GM12892 (cell line): ENCODE results near the gene ZNF626. TPM values are rescaled to one million over a fixed set of nuclear protein-coding genes. Genes with fewer than 3 reads are reported as not detected.
"Not testable (repeated sequence)": the region's sequence is repeated elsewhere in the genome, so short reads cannot be mapped to it uniquely, and the experiment has no call there.

Source experiments
- DNase-seq: peaks from one replicate; pipeline ENCODE4 v3.0.0; 2011; ENCODE audit not compliant: insufficient read length
- FAIRE-seq: peaks from 2 replicates; lab custom pipeline; 2011; peaks lifted over from hg19 to GRCh38; lab: Jason Lieb, UNC
- POLR2A ChIP-seq: IDR thresholded peaks from 2 replicates; pipeline ENCODE4 v1.6.1; 2011; ENCODE audit warnings: low read depth, low read length, control low read depth
- POLR2AphosphoS5 ChIP-seq: IDR thresholded peaks from 2 replicates; pipeline ENCODE4 v1.6.1; 2011; ENCODE audit warnings: low read depth, low read length, control low read depth
- TAF1 ChIP-seq: IDR thresholded peaks from 2 replicates; pipeline ENCODE4 v1.6.1; 2011; ENCODE audit warnings: low read depth, mild to moderate bottlenecking, control low read depth, low read length, borderline replicate concordance
- polyA plus RNA-seq: library from polyadenylated mRNA; unstranded; fragments of >200 nt; gene quantifications from one replicate; pipeline ENCODE4 v1.2.1, GENCODE V29; 2012; ENCODE audit warnings: missing spikeins, inconsistent platforms; ENCODE audit not compliant: missing spikeins

The ZNF626 gene
- 0.72 TPM for polyA plus RNA-seq

DNA sequence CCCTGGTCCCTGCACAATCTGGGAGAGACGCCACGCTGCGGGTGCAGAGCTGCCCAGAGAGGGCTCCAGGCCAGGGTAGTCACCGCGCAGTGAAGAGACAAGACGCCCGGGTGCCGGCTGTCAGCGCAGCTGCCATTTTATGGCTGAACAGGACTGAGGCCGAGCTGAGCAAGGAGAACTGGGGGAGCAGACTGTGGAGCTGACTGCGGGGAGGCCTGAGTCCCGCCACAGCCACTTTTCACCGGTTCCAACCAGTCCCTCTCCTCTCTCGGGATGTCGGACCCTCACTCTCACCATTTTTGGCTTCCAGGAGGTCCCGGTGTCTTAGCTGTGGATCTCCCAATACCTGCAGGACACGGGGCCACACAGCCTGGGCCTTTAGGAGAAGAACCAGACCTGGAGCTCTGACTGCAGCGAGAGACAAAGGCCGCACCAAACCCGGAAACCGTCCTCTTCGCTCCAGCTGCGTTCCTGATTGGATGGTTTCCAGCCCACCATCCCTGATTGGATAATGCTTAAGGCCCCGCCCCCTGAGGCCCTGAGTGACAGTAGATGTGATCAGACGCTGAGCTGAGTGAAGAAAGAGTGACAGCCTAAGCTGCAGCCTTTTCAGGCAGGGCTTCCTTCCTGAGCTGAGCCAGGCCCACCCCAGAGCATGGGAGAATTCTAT is at the start of gene ZNF626:
Gene ZNF626, minus strand, starts transcription at position 422 of the 670 bp plus-strand sequence. Its CDS starts 125 bp downstream, at position 297.
- DNase-seq: peak; percentile 21

DNA sequence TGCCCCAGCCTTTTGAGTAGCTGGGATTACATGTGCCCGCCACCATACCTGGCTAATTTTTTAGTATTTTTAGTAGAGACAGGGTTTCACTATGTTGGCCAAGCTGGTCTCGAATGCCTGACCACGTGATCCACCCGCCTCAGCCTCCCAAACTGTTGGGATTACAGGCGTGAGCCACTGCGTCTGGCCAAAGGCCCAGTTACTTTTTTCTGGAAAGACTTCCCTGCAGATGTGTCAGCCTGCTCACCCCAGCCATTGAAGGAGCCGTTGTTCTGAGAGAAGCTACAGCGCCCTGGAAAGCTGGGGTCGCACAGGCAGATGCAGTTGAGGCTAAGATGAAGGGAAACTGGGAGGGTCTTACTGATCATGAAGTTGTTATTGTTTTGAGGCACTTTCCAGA is 7.9 kb upstream of the ZNF626 start:
- no peak for TF ChIP-seq TAF1
- TF ChIP-seq POLR2A: no peak
- no peak for TF ChIP-seq POLR2AphosphoS5
- FAIRE-seq (no peak), DNase-seq (no peak)

More for the DNA sequence above, at the start of gene ZNF626:
- no peak for TF ChIP-seq POLR2A
- no peak for TF ChIP-seq TAF1
- no peak for TF ChIP-seq POLR2AphosphoS5
- no peak for FAIRE-seq

DNA sequence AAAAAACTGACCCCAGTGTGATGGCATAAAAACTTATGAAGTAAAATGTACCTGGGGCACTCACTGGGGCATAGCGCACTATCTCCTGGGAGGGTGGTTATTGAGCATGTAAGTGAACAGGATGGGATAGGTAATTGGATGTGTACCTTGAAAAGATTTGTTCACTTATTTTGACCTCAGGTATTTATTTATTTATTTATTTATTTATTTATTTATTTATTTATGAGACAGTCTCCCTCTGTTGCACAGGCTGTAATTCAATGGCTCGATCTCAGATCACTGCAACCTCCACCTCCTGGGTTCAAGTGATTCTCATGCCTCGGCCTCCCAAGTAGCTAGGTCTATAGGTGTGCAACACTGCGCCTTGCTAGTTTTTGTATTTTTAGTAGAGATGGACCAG is 5.9 kb upstream of the ZNF626 start:
- FAIRE-seq (no peak), DNase-seq (no peak)
- TF ChIP-seq POLR2A (no peak), POLR2AphosphoS5 (no peak), TAF1 (no peak)

DNA sequence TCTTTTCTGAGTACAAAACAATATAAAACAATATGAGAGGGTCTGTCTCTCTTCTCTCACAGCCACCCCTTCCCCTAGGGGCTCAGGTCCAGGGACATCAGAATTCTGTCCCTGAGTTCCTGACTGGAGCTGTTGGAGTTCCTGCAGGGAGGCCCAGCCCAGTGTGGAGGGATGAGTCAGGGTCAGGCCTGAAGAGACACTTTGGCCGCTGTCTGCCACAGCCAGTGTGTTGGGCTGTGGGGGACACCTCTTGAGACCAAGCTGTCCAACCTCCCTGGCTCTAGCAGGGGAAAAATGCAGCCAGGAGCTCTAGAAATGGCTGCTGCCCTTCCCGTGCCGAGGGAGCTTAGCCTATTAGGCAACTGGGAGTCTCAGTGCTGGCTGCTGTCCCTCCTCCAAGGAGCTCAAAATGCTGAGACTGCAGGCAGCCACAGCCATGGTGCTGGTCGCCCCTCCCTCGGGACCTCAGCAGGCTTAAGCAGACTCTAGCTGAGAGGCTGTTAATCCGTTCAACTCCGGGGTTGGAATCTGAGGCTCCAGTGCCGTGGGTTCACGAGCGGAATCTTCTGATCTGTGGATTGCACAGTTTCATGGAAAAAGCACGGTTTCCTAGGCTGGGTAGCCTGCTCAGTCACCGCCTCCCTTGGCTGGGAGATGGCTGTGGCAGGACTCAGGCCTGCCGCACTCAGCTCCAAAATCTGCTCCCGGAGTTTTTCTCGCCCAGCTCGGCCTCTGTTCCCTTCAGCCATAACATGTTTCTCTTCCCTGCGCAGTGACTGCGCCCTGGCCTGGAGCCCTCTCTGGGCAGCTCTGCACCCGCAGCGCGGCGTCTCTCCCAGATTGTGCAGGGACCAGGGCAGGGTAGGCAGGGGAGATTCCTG is 3.8 kb upstream of the ZNF626 start:
- FAIRE-seq (no peak), DNase-seq (no peak)
- TF ChIP-seq TAF1 (no peak), POLR2A (no peak), POLR2AphosphoS5 (no peak)

DNA sequence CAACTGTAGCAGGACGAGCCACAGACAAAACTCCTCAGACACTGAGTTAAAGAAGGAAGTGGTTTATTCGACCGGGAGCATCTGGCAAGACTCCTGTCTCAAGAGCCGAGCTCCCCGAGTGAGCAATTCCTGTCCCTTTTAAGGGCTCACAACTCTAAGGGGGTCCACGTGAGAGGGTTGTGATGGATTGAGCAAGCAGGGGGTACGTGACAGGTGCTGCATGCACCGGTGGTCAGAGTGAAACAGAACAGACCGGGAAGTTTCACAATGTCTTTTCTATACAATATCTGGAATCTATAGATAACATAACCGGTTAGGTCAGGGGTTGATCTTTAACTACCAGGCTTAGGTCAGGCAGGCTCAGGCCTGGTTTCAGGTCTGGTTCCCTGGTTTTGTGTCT is 3.1 kb upstream of the ZNF626 start:
- not testable (repeated sequence) for FAIRE-seq, DNase-seq

DNA sequence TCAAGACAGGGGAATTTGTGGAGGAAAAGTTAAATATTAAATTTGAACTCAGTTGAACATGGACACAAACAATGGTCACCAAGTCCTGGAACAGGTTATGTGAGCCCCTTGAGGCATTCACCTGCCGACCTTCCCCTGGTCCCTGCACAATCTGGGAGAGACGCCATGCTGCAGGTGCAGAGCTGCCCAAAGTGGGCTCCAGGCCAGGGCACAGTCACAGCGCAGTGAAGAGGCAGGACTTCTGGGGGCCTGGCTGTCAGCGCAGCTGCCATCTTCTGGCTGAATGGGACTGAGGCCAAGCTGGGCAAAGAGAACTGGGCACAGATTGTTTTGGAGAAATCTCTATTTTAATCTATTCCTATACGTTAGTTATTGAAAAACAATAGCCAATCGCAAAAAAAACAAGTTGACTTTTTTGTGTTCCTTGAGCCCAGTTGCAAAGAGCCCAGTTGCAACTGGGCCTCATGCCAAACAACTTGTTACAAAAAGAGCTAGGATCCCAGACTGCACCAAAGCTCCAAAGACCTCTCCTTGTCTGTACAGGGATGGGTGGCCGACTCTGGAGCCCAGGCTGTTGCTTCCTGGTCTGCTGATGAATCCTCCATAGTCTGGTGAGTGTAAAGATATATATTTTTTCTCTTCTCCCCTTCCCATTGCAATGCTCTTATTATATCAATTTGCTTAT is 1.2 kb upstream of the ZNF626 start:
- no peak for FAIRE-seq
- no peak for DNase-seq
- TF ChIP-seq TAF1 (no peak), POLR2A (no peak), POLR2AphosphoS5 (no peak)

DNA sequence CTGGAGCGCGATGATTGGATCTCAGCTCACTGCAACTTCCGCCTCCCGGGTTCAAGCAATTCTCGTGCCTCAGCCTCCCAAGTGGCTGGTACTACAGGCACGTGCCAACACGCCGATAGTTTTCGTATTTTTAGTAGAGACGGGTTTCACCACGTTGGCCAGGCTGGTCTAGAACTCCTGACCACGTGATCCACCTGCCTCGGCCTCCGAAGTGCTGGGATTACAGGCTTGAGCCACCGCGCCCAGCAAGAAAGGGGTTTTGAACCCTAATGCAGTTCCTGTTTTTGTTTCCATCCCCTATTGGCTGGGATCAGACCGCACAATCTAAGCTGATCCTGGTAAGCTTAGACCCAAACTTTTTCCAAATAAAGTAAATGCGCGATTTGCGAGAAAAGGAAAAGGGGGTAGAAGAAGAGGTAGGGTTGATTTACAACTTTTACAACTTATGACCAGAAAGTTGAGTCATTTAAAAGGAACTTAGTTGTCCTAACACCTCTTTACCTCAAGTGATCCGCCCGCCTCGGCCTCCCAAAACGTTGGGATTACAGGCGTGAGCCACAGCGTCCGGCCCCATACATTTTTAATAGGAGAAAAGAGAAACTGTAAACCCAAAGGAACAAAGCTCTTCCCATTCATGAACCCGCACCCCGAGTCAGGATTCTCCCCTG is 764 bp downstream of the ZNF626 start:
- DNase-seq (no peak), FAIRE-seq (no peak)
- no peak for TF ChIP-seq POLR2AphosphoS5
- no peak for TF ChIP-seq TAF1
- TF ChIP-seq POLR2A: no peak

DNA sequence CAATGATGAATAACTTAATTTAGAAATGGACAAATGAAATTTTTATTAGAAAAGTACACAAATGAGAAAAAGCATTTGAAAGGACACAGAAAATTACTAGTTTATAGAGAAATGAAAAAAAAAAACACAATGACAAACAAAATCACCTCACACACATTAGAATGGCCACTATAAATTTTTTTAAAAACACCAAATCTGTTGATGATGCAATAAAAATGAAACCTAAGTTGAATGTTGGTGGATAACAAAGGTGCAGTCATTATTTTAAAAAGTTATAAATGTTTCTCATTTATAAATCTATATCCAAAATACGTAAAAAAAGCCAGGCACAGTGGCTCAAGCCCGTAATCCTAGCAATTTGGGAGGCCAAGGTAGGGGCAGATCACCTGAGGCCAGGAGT is 20.8 kb downstream of the ZNF626 start:
- DNase-seq: no peak
- FAIRE-seq: no peak
- no peak for TF ChIP-seq TAF1
- no peak for TF ChIP-seq POLR2AphosphoS5
- no peak for TF ChIP-seq POLR2A

DNA sequence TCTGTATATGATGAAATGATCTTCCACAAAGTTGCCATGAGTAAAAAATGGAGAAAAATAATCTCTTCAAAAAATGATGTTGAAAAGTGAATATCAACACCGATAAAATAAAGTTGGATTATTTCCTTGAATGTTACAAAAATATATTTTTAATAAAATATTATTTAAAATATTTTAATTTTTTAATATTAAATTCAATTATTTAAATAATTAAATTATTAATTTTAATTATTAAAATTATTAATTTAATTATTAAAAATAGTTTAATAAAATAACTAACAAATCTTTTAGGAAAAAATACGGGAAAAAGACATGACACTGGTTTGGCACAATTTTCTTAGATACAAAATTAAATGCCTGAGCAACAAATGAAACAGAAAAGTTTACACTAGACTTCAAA is 21.3 kb downstream of the ZNF626 start:
- no peak for TF ChIP-seq POLR2A
- no peak for TF ChIP-seq POLR2AphosphoS5
- no peak for TF ChIP-seq TAF1
- FAIRE-seq: no peak
- DNase-seq: no peak

DNA sequence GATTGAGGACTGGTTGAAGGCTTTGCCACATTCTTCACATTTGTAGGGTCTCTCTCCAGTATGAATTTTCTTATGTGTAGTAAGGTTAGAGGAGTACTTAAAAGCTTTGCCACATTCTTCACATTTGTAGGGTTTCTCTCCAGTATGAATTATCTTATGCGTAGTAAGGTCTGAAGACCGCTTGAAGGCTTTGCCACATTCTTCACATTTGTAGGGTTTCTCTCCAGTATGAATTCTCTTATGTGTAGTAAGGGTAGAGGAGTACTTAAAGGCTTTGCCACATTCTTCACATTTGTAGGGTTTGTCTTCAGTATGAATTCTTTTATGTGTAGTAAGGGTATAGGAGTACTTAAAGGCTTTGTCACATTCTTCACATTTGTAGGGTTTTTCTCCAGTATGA is 36.8 kb downstream of the ZNF626 start:
- DNase-seq, FAIRE-seq: not testable (repeated sequence)

DNA sequence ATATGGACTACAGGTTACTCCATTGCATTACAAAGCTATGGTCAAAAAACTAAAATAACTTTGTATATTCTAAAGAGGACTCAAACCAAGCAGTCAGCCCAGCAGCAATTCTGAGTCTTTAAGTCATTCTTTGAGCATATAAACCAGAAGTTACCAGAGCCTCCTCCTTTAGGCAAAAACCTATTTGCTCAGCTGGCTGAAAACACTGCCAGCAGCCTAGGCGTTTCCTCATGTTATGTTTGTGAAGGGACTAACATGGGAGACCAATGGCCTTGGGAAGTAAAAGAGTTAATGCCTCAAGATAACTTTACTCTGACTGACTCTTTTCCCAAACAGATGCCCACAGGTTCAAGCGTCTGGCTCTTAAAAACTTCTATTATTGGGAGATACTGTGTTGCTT is 45.3 kb downstream of the ZNF626 start:
- FAIRE-seq (no peak), DNase-seq (no peak)
- no peak for TF ChIP-seq TAF1
- no peak for TF ChIP-seq POLR2AphosphoS5
- no peak for TF ChIP-seq POLR2A

DNA sequence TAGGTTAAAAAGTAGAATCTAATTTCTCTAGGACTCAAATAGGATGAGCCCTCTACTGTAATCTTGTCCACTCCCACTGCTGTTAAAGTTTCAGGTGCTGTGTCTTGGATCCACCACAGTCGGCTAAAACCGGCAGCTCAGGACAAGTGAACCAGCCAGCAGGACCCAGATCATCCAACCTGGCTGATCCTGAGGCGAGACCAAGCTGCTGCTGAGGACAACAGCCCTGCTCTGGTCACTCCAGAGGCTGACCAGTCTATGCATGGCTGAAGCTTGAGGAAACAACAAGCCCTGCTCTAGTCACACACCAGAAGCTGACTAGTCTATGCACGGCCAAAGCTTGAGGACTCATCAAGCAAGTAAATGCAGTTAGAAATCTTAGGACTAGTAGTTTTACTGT is 46.4 kb downstream of the ZNF626 start:
- FAIRE-seq, DNase-seq: not testable (repeated sequence)
